NT2/D1 (cell line): Measurements from ENCODE around the gene RAB1B.

ENCODE experiments used
- DNase-seq: peaks from one replicate; pipeline ENCODE4 v3.0.0-alpha.2; 2011; ENCODE audit warnings: low read depth, low spot score
- H3K27me3 ChIP-seq: 2 replicates; pipeline ENCODE4 v1.6.0; 2011; ENCODE audit warnings: mild to moderate bottlenecking; ENCODE audit not compliant: insufficient read length, insufficient read depth
- H3K36me3 ChIP-seq: 2 replicates; pipeline ENCODE4 v1.6.1; 2011; ENCODE audit warnings: mild to moderate bottlenecking, low read length, mixed read lengths; ENCODE audit not compliant: insufficient read depth, insufficient read length
- H3K4me1 ChIP-seq: 2 replicates; pipeline ENCODE4 v1.5.1; 2011; ENCODE audit not compliant: insufficient read depth, insufficient read length
- H3K4me3 ChIP-seq: 2 replicates; pipeline ENCODE4 v1.5.1; 2011; ENCODE audit warnings: low read depth; ENCODE audit not compliant: insufficient read length
- H3K9ac ChIP-seq: 2 replicates; pipeline ENCODE4 v1.6.0; 2011; ENCODE audit warnings: low read depth; ENCODE audit not compliant: insufficient read length
- H3K9me3 ChIP-seq: 2 replicates; pipeline ENCODE4 v1.5.1; 2011; ENCODE audit warnings: mild to moderate bottlenecking, low read length; ENCODE audit not compliant: insufficient read depth
- SUZ12 ChIP-seq: IDR thresholded peaks from 2 replicates; pipeline ENCODE4 v1.6.1; 2011; ENCODE audit not compliant: insufficient read length, insufficient read depth; ENCODE audit errors: extremely low read depth
- YY1 ChIP-seq: IDR thresholded peaks from 2 replicates; pipeline ENCODE4 v1.6.1; 2011; ENCODE audit not compliant: insufficient read length, insufficient read depth
- ZNF274 ChIP-seq: IDR thresholded peaks from 2 replicates; pipeline ENCODE4 v1.6.1; 2011; ENCODE audit warnings: mild to moderate bottlenecking, low read depth, low read length

The RAB1B gene

GRCh38 chr11:66239511-66239910 is 28.9 kb upstream of the RAB1B start:
- Histone ChIP-seq H3K27me3 (no peaks in the 10 kb centered on the region), H3K4me3 (no peak overlapping the region), H3K9me3 (no peaks in the 10 kb centered on the region), H3K9ac (no peak overlapping the region), H3K4me1 (peaks cover 14% of the 10 kb centered on the region), H3K36me3 (peaks cover 86% of the 10 kb centered on the region)
- TF ChIP-seq SUZ12 (no peak), ZNF274 (no peak)
- no peak for DNase-seq

- H3K36me3 ChIP-seq = peaks cover 86% of the 10 kb centered on the region
- H3K4me1 ChIP-seq = peaks cover 14% of the 10 kb centered on the region
- H3K27me3 ChIP-seq = no peaks in the 10 kb centered on the region
- H3K4me3 ChIP-seq = no peak overlapping the region
- no peaks in the 10 kb centered on the region for H3K9me3 ChIP-seq
- no peak for TF ChIP-seq ZNF274
- TF ChIP-seq YY1 = no peak
- no peak for TF ChIP-seq SUZ12
- H3K9ac ChIP-seq = peak overlapping the region; percentile 37
- DNase-seq = no peak
Measured at GRCh38 chr11:66239998-66240780, 28.2 kb upstream of the RAB1B start.

GRCh38 chr11:66240781-66241136 is 27.7 kb upstream of the RAB1B start:
- Histone ChIP-seq H3K36me3 (peaks cover 82% of the 10 kb centered on the region), H3K9ac (no peak overlapping the region), H3K9me3 (no peaks in the 10 kb centered on the region), H3K4me3 (no peak overlapping the region), H3K4me1 (peaks cover 14% of the 10 kb centered on the region), H3K27me3 (no peaks in the 10 kb centered on the region)
- TF ChIP-seq YY1 (no peak), ZNF274 (no peak), SUZ12 (no peak)
- no peak for DNase-seq

- Histone ChIP-seq H3K9ac (peak overlapping the region; percentile 12), H3K27me3 (no peaks in the 10 kb centered on the region), H3K9me3 (no peaks in the 10 kb centered on the region), H3K36me3 (peaks cover 77% of the 10 kb centered on the region), H3K4me3 (no peak overlapping the region), H3K4me1 (peaks cover 14% of the 10 kb centered on the region)
- TF ChIP-seq ZNF274 = no peak
- no peak for DNase-seq
Measured at GRCh38 chr11:66242095-66242765, 26.2 kb upstream of the RAB1B start.

- Histone ChIP-seq H3K9ac (no peak overlapping the region), H3K9me3 (no peaks in the 10 kb centered on the region), H3K36me3 (peaks cover 77% of the 10 kb centered on the region), H3K27me3 (no peaks in the 10 kb centered on the region), H3K4me3 (no peak overlapping the region), H3K4me1 (peaks cover 10% of the 10 kb centered on the region)
- DNase-seq = no peak
- no peak for TF ChIP-seq SUZ12
- no peak for TF ChIP-seq YY1
- no peak for TF ChIP-seq ZNF274
Measured at GRCh38 chr11:66243782-66244535, 24.5 kb upstream of the RAB1B start.

GRCh38 chr11:66247295-66247694 is 21.1 kb upstream of the RAB1B start:
- peaks cover 7% of the 10 kb centered on the region for H3K4me1 ChIP-seq
- peaks cover 66% of the 10 kb centered on the region for H3K36me3 ChIP-seq
- no peak overlapping the region for H3K9ac ChIP-seq
- H3K9me3 ChIP-seq = no peaks in the 10 kb centered on the region
- no peak overlapping the region for H3K4me3 ChIP-seq
- H3K27me3 ChIP-seq = no peaks in the 10 kb centered on the region
- TF ChIP-seq YY1 (no peak), SUZ12 (no peak), ZNF274 (no peak)
- DNase-seq = no peak

GRCh38 chr11:66247801-66248200 is 20.6 kb upstream of the RAB1B start:
- no peak overlapping the region for H3K4me3 ChIP-seq
- H3K9ac ChIP-seq = no peak overlapping the region
- peaks cover 4% of the 10 kb centered on the region for H3K4me1 ChIP-seq

More at GRCh38 chr11:66247801-66248200, 20.6 kb upstream of the RAB1B start:
- Histone ChIP-seq H3K9me3 (no peaks in the 10 kb centered on the region), H3K36me3 (peaks cover 61% of the 10 kb centered on the region), H3K27me3 (no peaks in the 10 kb centered on the region)
- no peak for TF ChIP-seq SUZ12
- TF ChIP-seq YY1 = no peak
- no peak for TF ChIP-seq ZNF274
- DNase-seq = no peak
